ENCODE results near the gene C2CD4C.
"Not testable (repeated sequence)": the region's sequence is repeated elsewhere in the genome, so short reads cannot be mapped to it uniquely, and the experiment has no call there.

C2CD4C gene

GRCh38 chr19:408902-409515 lies at the start of gene C2CD4C:
Gene C2CD4C (minus strand): TSS chr19:409147. CDS start chr19:408361, 786 bp downstream.
- FAIRE-seq: no peak

DNA sequence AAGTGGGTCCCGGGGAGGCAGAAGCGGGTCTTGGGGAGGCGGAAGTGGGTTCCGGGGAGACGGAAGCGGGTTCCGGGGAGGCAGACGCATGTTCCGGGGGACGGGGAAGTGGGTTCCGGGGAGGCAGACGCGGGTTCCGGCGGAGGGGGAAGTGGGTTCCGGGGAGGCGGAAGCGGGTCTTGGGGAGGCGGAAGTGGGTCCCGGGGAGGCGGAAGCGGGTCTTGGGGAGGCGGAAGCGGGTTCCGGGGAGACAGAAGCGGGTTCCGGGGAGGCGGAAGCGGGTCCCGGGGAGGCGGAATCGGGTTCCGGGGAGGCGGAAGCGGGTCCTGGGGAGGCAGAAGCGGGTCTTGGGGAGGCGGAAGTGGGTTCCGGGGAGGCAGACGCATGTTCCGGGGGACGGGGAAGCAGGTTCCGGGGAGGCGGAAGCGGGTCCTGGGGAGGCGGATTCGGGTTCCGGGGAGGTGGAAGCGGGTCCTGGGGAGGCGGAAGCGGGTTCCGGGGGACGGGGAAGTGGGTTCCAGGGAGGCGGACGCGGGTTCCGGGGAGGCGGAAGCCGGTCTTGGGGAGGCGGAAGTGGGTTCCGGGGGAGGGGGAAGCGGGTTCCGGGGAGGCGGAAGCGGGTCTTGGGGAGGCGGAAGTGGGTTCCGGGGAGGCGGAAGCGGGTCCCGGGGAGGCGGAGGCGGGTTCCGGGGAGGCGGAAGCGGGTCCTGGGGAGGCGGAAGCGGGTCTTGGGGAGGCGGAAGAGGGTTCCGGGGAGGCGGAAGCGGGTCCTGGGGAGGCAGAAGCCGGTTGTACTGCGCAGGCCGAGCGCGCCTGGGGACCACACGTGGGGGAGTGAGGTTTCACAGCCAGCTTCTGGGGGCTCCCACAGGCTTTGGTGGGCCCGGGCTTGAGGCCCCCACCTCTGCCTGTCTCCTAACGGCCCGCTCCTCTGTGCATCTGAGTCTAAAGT lies 49.4 kb upstream of the C2CD4C start:
- FAIRE-seq: no peak

More at GRCh38 chr19:408902-409515, at the start of gene C2CD4C:
- peak; percentile 54 for DNase-seq (ENCODE audit: low spot score)

DNA sequence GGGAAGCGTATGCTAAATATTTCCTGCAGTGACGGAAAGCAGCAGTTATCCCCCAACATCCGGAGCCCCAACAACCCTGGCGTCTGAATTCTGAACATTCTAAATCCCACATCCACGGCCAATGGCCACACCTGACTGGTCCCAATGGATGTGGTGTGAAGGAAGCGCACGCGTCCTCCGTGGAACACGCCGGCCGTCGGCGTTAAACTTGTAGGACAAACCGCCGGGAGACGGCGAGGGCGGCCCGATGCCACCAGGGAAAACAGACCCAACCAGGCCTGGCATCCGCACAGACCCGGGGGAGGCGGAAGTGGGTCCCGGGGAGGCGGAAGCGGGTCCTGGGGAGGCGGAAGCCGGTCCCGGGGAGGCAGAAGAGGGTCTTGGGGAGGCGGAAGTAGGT lies 48.7 kb upstream of the C2CD4C start:
- DNase-seq (ENCODE audit: low spot score) (no peak), FAIRE-seq (no peak)

More for the DNA sequence above, 49.4 kb upstream of the C2CD4C start:
- DNase-seq (ENCODE audit: low spot score): no peak

- FAIRE-seq: no peak
- DNase-seq (ENCODE audit: low spot score): no peak
These were observed 47.7 kb upstream of the C2CD4C start for GRCh38 chr19:456547-457110.

- FAIRE-seq (no peak), DNase-seq (ENCODE audit: low spot score) (no peak)
These were observed 47.1 kb upstream of the C2CD4C start for GRCh38 chr19:455851-456546.

GRCh38 chr19:455031-455705 lies 46.2 kb upstream of the C2CD4C start:
- FAIRE-seq (no peak), DNase-seq (ENCODE audit: low spot score) (no peak)

GRCh38 chr19:453606-454005 lies 44.7 kb upstream of the C2CD4C start:
- FAIRE-seq (no peak), DNase-seq (ENCODE audit: low spot score) (no peak)

- FAIRE-seq: no peak
- no peak for DNase-seq (ENCODE audit: low spot score)
These were observed 43.9 kb upstream of the C2CD4C start for GRCh38 chr19:452829-453228.

GRCh38 chr19:450912-451481 lies 42.0 kb upstream of the C2CD4C start:
- not testable (repeated sequence) for DNase-seq (ENCODE audit: low spot score)
- peak; percentile 61 for FAIRE-seq

- FAIRE-seq: no peak
These were observed 41.0 kb upstream of the C2CD4C start for GRCh38 chr19:449916-450315.

GRCh38 chr19:447816-448560 lies 39.0 kb upstream of the C2CD4C start:
- FAIRE-seq (no peak), DNase-seq (ENCODE audit: low spot score) (no peak)

More at GRCh38 chr19:449916-450315, 41.0 kb upstream of the C2CD4C start:
- no peak for DNase-seq (ENCODE audit: low spot score)

DNA sequence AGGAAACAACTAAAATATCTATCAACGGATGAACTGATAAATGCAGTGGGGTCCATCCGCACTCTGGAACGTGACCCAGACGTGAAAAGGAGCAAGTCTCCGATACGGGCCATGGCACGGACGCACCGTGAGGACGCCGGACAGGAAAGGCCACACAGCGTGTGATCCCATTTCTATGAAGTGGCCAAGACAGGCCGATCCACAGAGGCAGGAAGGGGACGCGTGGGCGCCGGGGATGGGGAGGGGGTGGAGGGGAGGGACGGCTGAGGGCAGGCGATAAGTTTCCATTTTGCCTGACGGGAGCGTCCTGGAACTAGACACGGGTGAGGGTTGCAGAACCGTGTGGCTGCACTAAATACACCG lies 38.1 kb upstream of the C2CD4C start:
- DNase-seq (ENCODE audit: low spot score) (no peak), FAIRE-seq (no peak)

- DNase-seq (ENCODE audit: low spot score) (no peak), FAIRE-seq (no peak)
These were observed 35.8 kb upstream of the C2CD4C start for GRCh38 chr19:444677-445210.

GRCh38 chr19:443005-443404 lies 34.1 kb upstream of the C2CD4C start:
- FAIRE-seq (no peak), DNase-seq (ENCODE audit: low spot score) (no peak)

GRCh38 chr19:442085-442484 lies 33.1 kb upstream of the C2CD4C start:
- DNase-seq (ENCODE audit: low spot score): no peak
- no peak for FAIRE-seq

DNA sequence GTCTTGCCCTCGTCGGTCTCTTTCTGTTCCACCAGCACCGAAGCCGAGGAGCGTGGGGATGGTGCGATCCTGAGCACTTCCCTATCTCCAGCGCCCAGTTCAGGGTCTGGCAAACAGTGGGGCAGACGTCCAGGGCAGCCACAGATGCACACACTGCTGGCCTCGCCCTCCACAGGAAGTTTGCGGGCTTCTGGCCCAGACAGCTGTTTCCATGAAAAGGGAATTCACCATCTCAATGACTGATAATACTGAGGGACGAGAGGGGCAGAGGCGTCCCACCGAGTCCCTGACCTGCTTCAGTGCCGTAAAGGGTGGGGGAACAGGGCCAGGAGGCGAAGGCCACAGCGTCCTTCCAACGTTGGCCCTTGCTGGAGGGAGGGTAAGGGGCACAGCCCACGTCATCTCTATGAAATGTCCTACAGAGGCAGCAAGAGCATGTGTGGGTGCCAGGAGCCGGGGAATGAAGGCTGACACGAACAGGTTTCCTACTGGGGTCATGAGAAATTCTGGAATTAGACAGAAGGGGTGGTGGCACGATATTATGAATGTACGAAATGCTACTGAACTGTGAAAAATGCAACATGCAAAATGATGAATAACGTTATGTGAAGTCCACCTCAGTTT lies 32.4 kb upstream of the C2CD4C start:
- no peak for FAIRE-seq
- DNase-seq (ENCODE audit: low spot score): no peak

- FAIRE-seq (no peak), DNase-seq (ENCODE audit: low spot score) (no peak)
These were observed 31.7 kb upstream of the C2CD4C start for GRCh38 chr19:440391-441212.

- DNase-seq (ENCODE audit: low spot score) (no peak), FAIRE-seq (no peak)
These were observed 30.4 kb upstream of the C2CD4C start for GRCh38 chr19:439167-439900.
